T-cell (primary cell): Measurements from ENCODE around the gene TEX11. TPM values are rescaled to one million over a fixed set of nuclear protein-coding genes. Genes with fewer than 3 reads are reported as not detected.
"Not testable (repeated sequence)": the region's sequence is repeated elsewhere in the genome, so short reads cannot be mapped to it uniquely, and the experiment has no call there.

Experiments used
- ATAC-seq, 4 experiments: fragments of 200-7000 bp in 3 of 4; fragments of 150-1000 bp in 1 of 4; cut with Tn5 transposase; replicated peaks in 1 of 4; 1 replicate in 3 of 4; 2 replicates in 1 of 4; pipeline ENCODE4 v1.10.0; 2021; ENCODE audit warnings: moderate library complexity in 3 of 4, mild to moderate bottlenecking in 2 of 4, moderate number of reproducible peaks in 1 of 4
- CTCF ChIA-PET, 2 donors: fragments of 300-600 bp; sonication (Branson Sonifier 250); formaldehyde crosslinking; loops; one replicate each; lab custom pipeline; 2022; ENCODE audit warnings: antibody characterized with exemption in 2 of 2; lab: Charles Lee
- POLR2A ChIA-PET, 2 donors: fragments of 300-600 bp; sonication (Branson Sonifier 250); formaldehyde crosslinking; loops; one replicate each; lab custom pipeline; 2022; ENCODE audit warnings: antibody characterized with exemption in 2 of 2; lab: Charles Lee
- DNase-seq, 35 experiments: peaks; one replicate each; pipeline versions ENCODE4 v3.0.0 to v3.0.0-alpha.2; 2013 to 2023
- H3K27ac ChIP-seq: one replicate; pipeline ENCODE4 v1.5.1; 2013; ENCODE audit warnings: low read length
- H3K27me3 ChIP-seq, 2 experiments: replicated peaks in 1 of 2; 1 replicate in 1 of 2; 2 replicates in 1 of 2; pipeline versions ENCODE4 v1.6.1 to v1.7.0; 2013; ENCODE audit warnings: low read length in 1 of 2, mixed read lengths in 1 of 2; ENCODE audit not compliant: control insufficient read depth in 2 of 2, insufficient read depth in 2 of 2; ENCODE audit errors: extremely low read depth in 1 of 2
- H3K36me3 ChIP-seq, 2 donors: 1 replicate in 1 of 2; 2 replicates in 1 of 2; pipeline versions ENCODE4 v1.6.1 to v1.7.0; 2013; ENCODE audit warnings: low read length in 1 of 2; ENCODE audit not compliant: control insufficient read depth in 2 of 2, insufficient read depth in 1 of 2; ENCODE audit errors: extremely low read depth in 1 of 2
- H3K4me1 ChIP-seq, 2 experiments: 1 replicate in 1 of 2; 2 replicates in 1 of 2; pipeline versions ENCODE4 v1.6.1 to v1.7.0; 2013; ENCODE audit warnings: low read length in 2 of 2, mixed read lengths in 1 of 2; ENCODE audit not compliant: insufficient read depth in 2 of 2, control insufficient read depth in 1 of 2; ENCODE audit errors: extremely low read depth in 1 of 2
- H3K4me3 ChIP-seq, 2 donors: 1 replicate in 1 of 2; 2 replicates in 1 of 2; pipeline versions ENCODE4 v1.5.1 to v1.7.0; 2013; ENCODE audit warnings: mild to moderate bottlenecking in 2 of 2, low read length in 1 of 2, moderate library complexity in 1 of 2; ENCODE audit not compliant: control insufficient read depth in 1 of 2; ENCODE audit errors: extremely low read depth in 1 of 2
- H3K9me3 ChIP-seq: 2 replicates; pipeline ENCODE4 v1.7.0; 2013
- H3K27ac Mint-ChIP-seq, 2 donors: one replicate each; pipeline ENCODE4 v1.8.0; 2020 to 2021; ENCODE audit warnings: mild to moderate bottlenecking in 2 of 2, mixed read lengths in 2 of 2
- H3K27me3 Mint-ChIP-seq, 2 donors: one replicate each; pipeline ENCODE4 v1.8.0; 2021 to 2022; ENCODE audit warnings: mixed read lengths in 2 of 2
- H3K36me3 Mint-ChIP-seq: one replicate; pipeline ENCODE4 v1.8.0; 2021; ENCODE audit warnings: mixed read lengths
- H3K4me1 Mint-ChIP-seq, 3 donors: one replicate each; pipeline ENCODE4 v1.8.0; 2020 to 2022; ENCODE audit warnings: mixed read lengths in 3 of 3, mild to moderate bottlenecking in 1 of 3
- H3K4me3 Mint-ChIP-seq, 3 donors: one replicate each; pipeline ENCODE4 v1.8.0; 2020 to 2022; ENCODE audit warnings: mild to moderate bottlenecking in 3 of 3, mixed read lengths in 3 of 3, moderate library complexity in 3 of 3
- H3K9me3 Mint-ChIP-seq, 3 donors: one replicate each; pipeline ENCODE4 v1.8.0; 2020 to 2022; ENCODE audit warnings: mixed read lengths in 3 of 3
- WGBS: methylation state at CpG from one replicate; pipeline ENCODE4 v1.1.5; 2013; ENCODE audit warnings: missing lambda C conversion rate; ENCODE audit not compliant: insufficient coverage; 5-methylcytosine and 5-hydroxymethylcytosine counted together
- total RNA-seq, 35 experiments: library from RNA in 6 of 35; stranded (reverse) in 6 of 35; fragments of 120-200 nt in 1 of 35; gene quantifications; one replicate each; pipeline versions ENCODE4 v1.2.1 to v1.2.4 and lab custom pipeline; 2013 to 2026

TEX11 gene
- total RNA-seq, 5 donors from 2014 or later (not counting 1 experiment from before 2014, with no cell fraction given), result not detected

- H3K9me3 Mint-ChIP-seq, ATAC-seq, H3K36me3 ChIP-seq, H3K36me3 Mint-ChIP-seq, H3K4me1 ChIP-seq, DNase-seq, H3K27ac Mint-ChIP-seq, H3K4me3 Mint-ChIP-seq, POLR2A ChIA-PET, H3K4me3 ChIP-seq, H3K27me3 ChIP-seq, H3K27ac ChIP-seq, H3K4me1 Mint-ChIP-seq, H3K9me3 ChIP-seq, CTCF ChIA-PET: not testable (repeated sequence)
- H3K27me3 Mint-ChIP-seq, result peaks cover 0 to 11% of the 10 kb centered on the region in 2 donors
- no CpG with 5 or more reads among the region's 3 CpGs for WGBS
Observed at GRCh38 chrX:70647910-70648309, 260.6 kb downstream of the TEX11 start.

GRCh38 chrX:70636218-70636617 is 272.3 kb downstream of the TEX11 start:
- H3K9me3 ChIP-seq, result no peaks in the 10 kb centered on the region
- no peak for ATAC-seq
- no peak overlapping the region for H3K27ac ChIP-seq
- Mint-ChIP-seq H3K27ac (no peak overlapping the region), H3K36me3 (no peaks in the 10 kb centered on the region), H3K4me1 (no peaks in the 10 kb centered on the region), H3K27me3 (peaks cover 3 to 17% of the 10 kb centered on the region in 2 donors), H3K4me3 (no peak overlapping the region), H3K9me3 (no peaks in the 10 kb centered on the region)
- CTCF ChIA-PET, result no interaction called here
- H3K36me3 ChIP-seq, result no peaks in the 10 kb centered on the region
- no peak overlapping the region for H3K4me3 ChIP-seq
- H3K27me3 ChIP-seq, result peaks cover 0 to 3% of the 10 kb centered on the region in 2 experiments
- POLR2A ChIA-PET, result no interaction called here
- DNase-seq, result no peak
- no peaks in the 10 kb centered on the region for H3K4me1 ChIP-seq
- 100% methylated on average over 1 of the region's 1 CpG for WGBS

DNA sequence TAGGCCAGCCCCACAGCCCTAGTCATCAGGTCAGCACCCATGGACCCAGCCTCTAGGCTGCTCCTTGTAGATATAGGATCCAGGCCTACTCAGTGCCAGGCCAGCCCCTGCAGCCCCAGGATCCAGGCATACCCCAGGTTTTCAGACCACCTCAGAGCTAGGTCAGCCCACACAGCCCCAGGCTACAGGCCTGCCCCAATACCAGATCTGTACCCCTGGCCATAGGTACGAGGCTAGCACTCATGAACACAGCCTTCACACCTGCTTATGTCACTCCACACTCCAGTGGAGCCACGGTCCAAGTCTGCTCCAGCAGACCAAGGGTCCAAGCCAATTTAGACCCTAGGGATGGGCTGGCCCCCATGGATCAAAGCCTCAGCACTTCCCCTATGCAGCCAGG is 272.8 kb downstream of the TEX11 start:
- Mint-ChIP-seq H3K27me3 (peaks cover 3 to 17% of the 10 kb centered on the region in 2 donors), H3K4me3 (no peak overlapping the region), H3K27ac (no peak overlapping the region), H3K36me3 (no peaks in the 10 kb centered on the region), H3K9me3 (no peaks in the 10 kb centered on the region), H3K4me1 (no peaks in the 10 kb centered on the region)
- Histone ChIP-seq H3K27ac (no peak overlapping the region), H3K36me3 (no peaks in the 10 kb centered on the region), H3K27me3 (peaks cover 0 to 3% of the 10 kb centered on the region in 2 experiments), H3K9me3 (no peaks in the 10 kb centered on the region), H3K4me3 (no peak overlapping the region), H3K4me1 (no peaks in the 10 kb centered on the region)
- POLR2A ChIA-PET, result no interaction called here
- WGBS, result 44% methylated on average over 2 of the region's 2 CpGs
- CTCF ChIA-PET, result no interaction called here
- no peak for DNase-seq
- ATAC-seq, result no peak

- H3K4me3 ChIP-seq, result no peak overlapping the region
- Mint-ChIP-seq H3K36me3 (no peaks in the 10 kb centered on the region), H3K27ac (no peak overlapping the region), H3K27me3 (peaks cover 3 to 17% of the 10 kb centered on the region in 2 donors), H3K4me1 (no peaks in the 10 kb centered on the region), H3K9me3 (no peaks in the 10 kb centered on the region), H3K4me3 (no peak overlapping the region)
- no peaks in the 10 kb centered on the region for H3K4me1 ChIP-seq
- H3K27me3 ChIP-seq, result peaks cover 0 to 3% of the 10 kb centered on the region in 2 experiments
- H3K36me3 ChIP-seq, result no peaks in the 10 kb centered on the region
- 79% methylated on average over 2 of the region's 4 CpGs for WGBS
- H3K9me3 ChIP-seq, result no peaks in the 10 kb centered on the region
- no peak for DNase-seq
- no peak overlapping the region for H3K27ac ChIP-seq
- ChIA-PET POLR2A (no interaction called here), CTCF (no interaction called here)
- no peak for ATAC-seq
Observed at GRCh38 chrX:70635227-70635626, 273.3 kb downstream of the TEX11 start.

DNA sequence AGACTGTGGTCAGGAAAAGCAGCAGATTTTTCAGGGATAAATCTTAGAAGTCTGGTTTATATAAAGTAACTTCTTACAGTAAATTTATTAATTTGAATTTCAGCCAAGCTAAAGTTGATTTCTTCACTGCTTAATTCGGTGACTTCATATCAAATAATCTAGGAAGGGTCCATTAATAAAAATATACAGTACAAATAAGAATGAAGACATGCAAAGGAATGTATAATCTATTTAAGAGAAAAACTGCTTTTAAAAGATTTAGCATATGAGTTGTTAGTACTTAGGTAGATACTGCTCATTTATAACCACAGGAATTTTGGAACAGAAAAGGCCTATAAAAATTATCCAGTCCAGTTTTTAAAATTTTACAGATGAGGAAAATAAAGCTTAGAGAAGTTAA is 286.8 kb downstream of the TEX11 start:
- no CpG with 5 or more reads among the region's 1 CpG for WGBS
- ATAC-seq (no peak), DNase-seq (no peak)
- ChIA-PET POLR2A (no interaction called here), CTCF (no interaction called here)
- Mint-ChIP-seq H3K4me1 (no peaks in the 10 kb centered on the region), H3K27ac (no peak overlapping the region), H3K4me3 (no peak overlapping the region), H3K27me3 (peaks cover 1 to 30% of the 10 kb centered on the region in 2 donors), H3K9me3 (no peaks in the 10 kb centered on the region), H3K36me3 (no peaks in the 10 kb centered on the region)
- H3K27ac ChIP-seq, result no peak overlapping the region
- H3K27me3 ChIP-seq, result no peaks in the 10 kb centered on the region
- H3K4me1 ChIP-seq, result no peaks in the 10 kb centered on the region
- H3K4me3 ChIP-seq, result no peak overlapping the region
- H3K36me3 ChIP-seq, result no peaks in the 10 kb centered on the region
- no peaks in the 10 kb centered on the region for H3K9me3 ChIP-seq

GRCh38 chrX:70618467-70618866 is 290.0 kb downstream of the TEX11 start:
- H3K27ac ChIP-seq, result no peak overlapping the region
- WGBS, result 100% methylated on average over 1 of the region's 5 CpGs
- DNase-seq, result no peak
- H3K27me3 ChIP-seq, result no peaks in the 10 kb centered on the region
- ATAC-seq, result no peak
- POLR2A ChIA-PET, result no interaction called here
- H3K27me3 Mint-ChIP-seq, result peaks cover 0 to 23% of the 10 kb centered on the region in 2 donors
- no peaks in the 10 kb centered on the region for H3K4me1 Mint-ChIP-seq
- no peaks in the 10 kb centered on the region for H3K4me1 ChIP-seq
- H3K4me3 ChIP-seq, result no peak overlapping the region
- CTCF ChIA-PET, result no interaction called here
- H3K36me3 ChIP-seq, result no peaks in the 10 kb centered on the region
- no peak overlapping the region for H3K4me3 Mint-ChIP-seq
- no peaks in the 10 kb centered on the region for H3K9me3 ChIP-seq
- H3K9me3 Mint-ChIP-seq, result no peaks in the 10 kb centered on the region
- H3K27ac Mint-ChIP-seq, result no peak overlapping the region
- no peaks in the 10 kb centered on the region for H3K36me3 Mint-ChIP-seq

GRCh38 chrX:70613295-70613694 is 295.2 kb downstream of the TEX11 start:
- no peaks in the 10 kb centered on the region for H3K4me1 Mint-ChIP-seq
- Histone ChIP-seq H3K4me3 (no peak overlapping the region), H3K36me3 (no peaks in the 10 kb centered on the region), H3K27ac (no peak overlapping the region), H3K27me3 (no peaks in the 10 kb centered on the region), H3K4me1 (no peaks in the 10 kb centered on the region), H3K9me3 (no peaks in the 10 kb centered on the region)
- peaks cover 1 to 16% of the 10 kb centered on the region in 2 donors for H3K27me3 Mint-ChIP-seq
- no peaks in the 10 kb centered on the region for H3K9me3 Mint-ChIP-seq
- H3K36me3 Mint-ChIP-seq, result no peaks in the 10 kb centered on the region
- ATAC-seq (no peak), DNase-seq (no peak)
- H3K4me3 Mint-ChIP-seq, result no peak overlapping the region
- no peak overlapping the region for H3K27ac Mint-ChIP-seq
- WGBS, result 55% methylated on average over 3 of the region's 5 CpGs
- POLR2A ChIA-PET, result no interaction called here
- CTCF ChIA-PET, result no interaction called here
